Measurements from ENCODE around the gene GAPDHS. TPM values are rescaled to one million over a fixed set of nuclear protein-coding genes. Genes with fewer than 3 reads are reported as not detected.

Gene GAPDHS
- total and polyA plus RNA-seq, 4 donors: not detected

DNA sequence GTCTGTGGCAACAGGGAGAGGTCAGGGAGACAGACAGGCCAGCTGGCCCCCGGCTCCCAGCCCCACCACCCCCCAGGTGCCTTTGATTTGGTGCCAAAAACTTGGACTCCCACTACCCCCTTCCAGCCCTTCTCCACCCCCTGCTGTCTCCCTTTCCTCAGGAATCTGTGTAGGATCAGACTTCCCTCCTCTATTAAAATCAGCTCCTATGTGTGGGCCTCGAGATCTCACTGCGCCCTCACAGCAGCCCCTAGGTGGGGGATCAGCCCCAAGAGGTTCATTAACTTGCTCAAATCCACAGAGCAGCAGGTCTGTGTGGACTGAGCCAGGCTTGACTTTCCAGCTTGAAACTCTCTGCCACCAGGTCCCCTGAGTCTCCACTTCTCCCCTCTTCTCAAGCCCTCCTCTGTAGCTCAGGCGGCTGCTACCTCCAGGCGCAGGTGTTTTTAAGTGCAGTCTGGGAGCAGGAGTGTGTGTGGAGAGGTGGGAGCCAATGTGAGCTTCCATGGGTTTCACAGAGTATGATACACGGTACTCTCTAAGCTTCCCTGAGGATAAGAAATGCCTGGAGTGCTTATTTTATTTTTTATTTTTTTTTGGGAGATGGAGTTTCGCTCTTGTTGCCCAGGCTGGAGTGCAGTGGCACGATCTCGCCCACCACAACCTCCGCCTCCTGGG, 1.7 kb downstream of the GAPDHS start (continued):
- TF ChIP-seq, protein P1, sequence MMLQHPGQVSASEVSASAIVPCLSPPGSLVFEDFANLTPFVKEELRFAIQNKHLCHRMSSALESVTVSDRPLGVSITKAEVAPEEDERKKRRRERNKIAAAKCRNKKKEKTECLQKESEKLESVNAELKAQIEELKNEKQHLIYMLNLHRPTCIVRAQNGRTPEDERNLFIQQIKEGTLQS (IDR thresholded peaks at IDR 0.05): no peak
- no peak for TF ChIP-seq EGR1 (IDR thresholded peaks at IDR 0.05; ENCODE audit: low read depth in 2 of 2)
- no peak for TF ChIP-seq YY1 (IDR thresholded peaks at IDR 0.05)
- TF ChIP-seq SP1 (IDR thresholded peaks at IDR 0.05): no peak
- TF ChIP-seq HNF4A (conservative IDR thresholded peaks at IDR 0.05): no peak
- no peak for TF ChIP-seq NR2F2 (IDR thresholded peaks at IDR 0.05)

DNA sequence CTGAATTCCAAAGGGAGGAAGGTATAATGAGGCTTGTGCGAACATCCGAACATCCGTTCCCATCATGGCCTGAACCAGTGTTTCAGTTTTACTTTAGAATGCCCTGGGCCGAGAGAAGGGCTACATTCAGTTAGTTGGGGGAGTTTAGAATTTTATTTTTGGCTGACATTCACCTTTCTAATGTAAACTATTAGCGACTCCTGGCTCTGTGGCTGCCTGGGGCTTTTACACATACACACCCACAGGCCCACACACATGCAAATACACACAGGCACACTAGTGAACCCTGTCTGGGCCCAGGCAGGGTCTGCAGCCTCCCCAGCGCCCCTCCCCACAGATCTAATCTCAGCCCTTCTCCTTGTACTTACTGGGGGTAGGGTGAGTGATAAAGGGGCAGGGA, 6.1 kb downstream of the GAPDHS start:
- Histone ChIP-seq H3K27ac (ENCODE audit: low read depth in 1 of 2, low read length in 2 of 2) (no peak overlapping the region), H3K36me3 (ENCODE audit: control insufficient read depth in 4 of 4, insufficient read depth in 3 of 4, low read depth in 1 of 4, low read length in 3 of 4) (no peaks in the 10 kb centered on the region), H3K27me3 (ENCODE audit: control insufficient read depth in 4 of 4, insufficient read depth in 4 of 4, low read length in 3 of 4) (no peaks in the 10 kb centered on the region), H3K9me3 (ENCODE audit: control insufficient read depth in 4 of 4, low read length in 3 of 4) (no peaks in the 10 kb centered on the region), H3K4me3 (ENCODE audit: low read depth in 1 of 3, low read length in 3 of 3) (no peak overlapping the region), H3K9ac (ENCODE audit: low read depth in 1 of 2, low read length in 2 of 2) (no peak overlapping the region), H3K4me1 (ENCODE audit: control insufficient read depth in 4 of 4, insufficient read depth in 4 of 4, low read length in 3 of 4) (peaks cover 0 to 2% (median under 1%) of the 10 kb centered on the region in 4 donors)
- TF ChIP-seq HNF4G (IDR thresholded peaks at IDR 0.05) (no peak), TAF1 (conservative IDR thresholded peaks at IDR 0.05) (no peak), HNF4A (conservative IDR thresholded peaks at IDR 0.05) (no peak), EGR1 (IDR thresholded peaks at IDR 0.05; ENCODE audit: low read depth in 2 of 2) (no peak), SP1 (IDR thresholded peaks at IDR 0.05) (no peak), YY1 (IDR thresholded peaks at IDR 0.05) (no peak), NR2F2 (IDR thresholded peaks at IDR 0.05) (no peak), RAD21 (IDR thresholded peaks at IDR 0.05) (no peak), FOXA2 (IDR thresholded peaks at IDR 0.05) (no peak), FOXA1 (IDR thresholded peaks at IDR 0.05) (no peak)
- TF ChIP-seq, protein P2, sequence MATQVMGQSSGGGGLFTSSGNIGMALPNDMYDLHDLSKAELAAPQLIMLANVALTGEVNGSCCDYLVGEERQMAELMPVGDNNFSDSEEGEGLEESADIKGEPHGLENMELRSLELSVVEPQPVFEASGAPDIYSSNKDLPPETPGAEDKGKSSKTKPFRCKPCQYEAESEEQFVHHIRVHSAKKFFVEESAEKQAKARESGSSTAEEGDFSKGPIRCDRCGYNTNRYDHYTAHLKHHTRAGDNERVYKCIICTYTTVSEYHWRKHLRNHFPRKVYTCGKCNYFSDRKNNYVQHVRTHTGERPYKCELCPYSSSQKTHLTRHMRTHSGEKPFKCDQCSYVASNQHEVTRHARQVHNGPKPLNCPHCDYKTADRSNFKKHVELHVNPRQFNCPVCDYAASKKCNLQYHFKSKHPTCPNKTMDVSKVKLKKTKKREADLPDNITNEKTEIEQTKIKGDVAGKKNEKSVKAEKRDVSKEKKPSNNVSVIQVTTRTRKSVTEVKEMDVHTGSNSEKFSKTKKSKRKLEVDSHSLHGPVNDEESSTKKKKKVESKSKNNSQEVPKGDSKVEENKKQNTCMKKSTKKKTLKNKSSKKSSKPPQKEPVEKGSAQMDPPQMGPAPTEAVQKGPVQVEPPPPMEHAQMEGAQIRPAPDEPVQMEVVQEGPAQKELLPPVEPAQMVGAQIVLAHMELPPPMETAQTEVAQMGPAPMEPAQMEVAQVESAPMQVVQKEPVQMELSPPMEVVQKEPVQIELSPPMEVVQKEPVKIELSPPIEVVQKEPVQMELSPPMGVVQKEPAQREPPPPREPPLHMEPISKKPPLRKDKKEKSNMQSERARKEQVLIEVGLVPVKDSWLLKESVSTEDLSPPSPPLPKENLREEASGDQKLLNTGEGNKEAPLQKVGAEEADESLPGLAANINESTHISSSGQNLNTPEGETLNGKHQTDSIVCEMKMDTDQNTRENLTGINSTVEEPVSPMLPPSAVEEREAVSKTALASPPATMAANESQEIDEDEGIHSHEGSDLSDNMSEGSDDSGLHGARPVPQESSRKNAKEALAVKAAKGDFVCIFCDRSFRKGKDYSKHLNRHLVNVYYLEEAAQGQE (IDR thresholded peaks at IDR 0.05): no peak
- TF ChIP-seq, protein P3, sequence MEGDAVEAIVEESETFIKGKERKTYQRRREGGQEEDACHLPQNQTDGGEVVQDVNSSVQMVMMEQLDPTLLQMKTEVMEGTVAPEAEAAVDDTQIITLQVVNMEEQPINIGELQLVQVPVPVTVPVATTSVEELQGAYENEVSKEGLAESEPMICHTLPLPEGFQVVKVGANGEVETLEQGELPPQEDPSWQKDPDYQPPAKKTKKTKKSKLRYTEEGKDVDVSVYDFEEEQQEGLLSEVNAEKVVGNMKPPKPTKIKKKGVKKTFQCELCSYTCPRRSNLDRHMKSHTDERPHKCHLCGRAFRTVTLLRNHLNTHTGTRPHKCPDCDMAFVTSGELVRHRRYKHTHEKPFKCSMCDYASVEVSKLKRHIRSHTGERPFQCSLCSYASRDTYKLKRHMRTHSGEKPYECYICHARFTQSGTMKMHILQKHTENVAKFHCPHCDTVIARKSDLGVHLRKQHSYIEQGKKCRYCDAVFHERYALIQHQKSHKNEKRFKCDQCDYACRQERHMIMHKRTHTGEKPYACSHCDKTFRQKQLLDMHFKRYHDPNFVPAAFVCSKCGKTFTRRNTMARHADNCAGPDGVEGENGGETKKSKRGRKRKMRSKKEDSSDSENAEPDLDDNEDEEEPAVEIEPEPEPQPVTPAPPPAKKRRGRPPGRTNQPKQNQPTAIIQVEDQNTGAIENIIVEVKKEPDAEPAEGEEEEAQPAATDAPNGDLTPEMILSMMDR (IDR thresholded peaks at IDR 0.05; ENCODE audit: low read depth, low read length, missing input control): no peak
- TF ChIP-seq, protein P4, sequence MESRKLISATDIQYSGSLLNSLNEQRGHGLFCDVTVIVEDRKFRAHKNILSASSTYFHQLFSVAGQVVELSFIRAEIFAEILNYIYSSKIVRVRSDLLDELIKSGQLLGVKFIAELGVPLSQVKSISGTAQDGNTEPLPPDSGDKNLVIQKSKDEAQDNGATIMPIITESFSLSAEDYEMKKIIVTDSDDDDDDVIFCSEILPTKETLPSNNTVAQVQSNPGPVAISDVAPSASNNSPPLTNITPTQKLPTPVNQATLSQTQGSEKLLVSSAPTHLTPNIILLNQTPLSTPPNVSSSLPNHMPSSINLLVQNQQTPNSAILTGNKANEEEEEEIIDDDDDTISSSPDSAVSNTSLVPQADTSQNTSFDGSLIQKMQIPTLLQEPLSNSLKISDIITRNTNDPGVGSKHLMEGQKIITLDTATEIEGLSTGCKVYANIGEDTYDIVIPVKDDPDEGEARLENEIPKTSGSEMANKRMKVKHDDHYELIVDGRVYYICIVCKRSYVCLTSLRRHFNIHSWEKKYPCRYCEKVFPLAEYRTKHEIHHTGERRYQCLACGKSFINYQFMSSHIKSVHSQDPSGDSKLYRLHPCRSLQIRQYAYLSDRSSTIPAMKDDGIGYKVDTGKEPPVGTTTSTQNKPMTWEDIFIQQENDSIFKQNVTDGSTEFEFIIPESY (IDR thresholded peaks at IDR 0.05): no peak
- TF ChIP-seq, protein P5, sequence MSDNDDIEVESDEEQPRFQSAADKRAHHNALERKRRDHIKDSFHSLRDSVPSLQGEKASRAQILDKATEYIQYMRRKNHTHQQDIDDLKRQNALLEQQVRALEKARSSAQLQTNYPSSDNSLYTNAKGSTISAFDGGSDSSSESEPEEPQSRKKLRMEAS (IDR thresholded peaks at IDR 0.05): no peak
- TF ChIP-seq, protein P1 (IDR thresholded peaks at IDR 0.05): no peak
- DNase-seq (ENCODE audit: low spot score): no peak
- 80% methylated on average over 6 of the region's 6 CpGs for WGBS

All from liver (tissue), 9 donors.